Endothelial cell of umbilical vein (primary cell): ENCODE data around the gene DOCK1. TPM values are rescaled to one million over a fixed set of nuclear protein-coding genes. Genes with fewer than 3 reads are reported as not detected.

ENCODE experiments used
- BruUV-seq: library from RNA; stranded (reverse); fragments of 400-500 nt; replicated peaks from 2 replicates; lab custom pipeline; 2021; lab: Mats Ljungman, UMichigan
- CTCF ChIA-PET: fragments of 300-600, 350-600 bp; sonication (Branson Sonifier 250); formaldehyde crosslinking; loops from one replicate; lab custom pipeline; 2021; ENCODE audit warnings: antibody characterized with exemption, inconsistent platforms; lab: Charles Lee
- POLR2A ChIA-PET: fragments of 300-600, 350-600 bp; sonication (Branson Sonifier 250); formaldehyde crosslinking; loops from one replicate; lab custom pipeline; 2021; ENCODE audit warnings: antibody characterized with exemption, inconsistent platforms; lab: Charles Lee
- DNase-seq: peaks from one replicate; pipeline ENCODE4 v3.0.0-alpha.2; 2011; ENCODE audit warnings: low read depth, low spot score
- FAIRE-seq: peaks from 2 replicates; lab custom pipeline; 2011; peaks lifted over from hg19 to GRCh38; lab: Jason Lieb, UNC
- H2AFZ ChIP-seq: 2 replicates; pipeline ENCODE4 v1.6.0; 2012; ENCODE audit warnings: low read depth, low read length, control low read depth, inconsistent platforms
- H3K27ac ChIP-seq: 2 replicates; pipeline ENCODE4 v1.5.1; 2011; ENCODE audit warnings: low read depth, mild to moderate bottlenecking, control low read depth, low read length, moderate library complexity; ENCODE audit not compliant: insufficient read depth
- H3K27me3 ChIP-seq, 2 experiments: 2 replicates each; pipeline versions ENCODE4 v1.6.0 to v1.6.1; 2011; ENCODE audit warnings: low read length in 2 of 2, mixed read lengths in 1 of 2; ENCODE audit not compliant: control insufficient read depth in 2 of 2, insufficient read depth in 2 of 2
- H3K36me3 ChIP-seq, 2 experiments: 2 replicates in 1 of 2; 3 replicates in 1 of 2; pipeline ENCODE4 v1.5.1; 2011; ENCODE audit warnings: low read length in 2 of 2, mild to moderate bottlenecking in 1 of 2, moderate library complexity in 1 of 2; ENCODE audit not compliant: control insufficient read depth in 2 of 2, insufficient read depth in 2 of 2; ENCODE audit errors: extremely low read depth in 1 of 2
- H3K4me1 ChIP-seq: 3 replicates; pipeline ENCODE4 v1.5.1; 2011; ENCODE audit warnings: mild to moderate bottlenecking, low read length; ENCODE audit not compliant: control insufficient read depth, insufficient read depth; ENCODE audit errors: extremely low read depth
- H3K4me2 ChIP-seq: 2 replicates; pipeline ENCODE4 v1.6.1; 2011; ENCODE audit warnings: low read length, control low read depth, mixed read lengths; ENCODE audit not compliant: insufficient read depth
- H3K4me3 ChIP-seq, 3 experiments: fragments of 200-600 bp in 1 of 3; sonication (generic), shearing (Covaris generic) in 1 of 3; replicated peaks in 1 of 3; 2 replicates each; pipeline ENCODE4 v1.5.1; 2011 to 2016; ENCODE audit warnings: control low read depth in 3 of 3, low read length in 3 of 3, mild to moderate bottlenecking in 2 of 3, inconsistent platforms in 1 of 3, low read depth in 1 of 3, moderate library complexity in 1 of 3; ENCODE audit not compliant: insufficient read depth in 1 of 3
- H3K79me2 ChIP-seq: 2 replicates; pipeline ENCODE4 v1.6.0; 2012; ENCODE audit warnings: low read length, inconsistent platforms; ENCODE audit not compliant: control insufficient read depth, insufficient read depth
- H3K9ac ChIP-seq: replicated peaks from 2 replicates; pipeline ENCODE3; 2011; ENCODE audit warnings: low read length, control low read depth; ENCODE audit not compliant: insufficient read depth; ENCODE audit errors: extremely low read depth
- H3K9me1 ChIP-seq: replicated peaks from 3 replicates; pipeline ENCODE4 v1.6.0; 2011; ENCODE audit warnings: mild to moderate bottlenecking, low read length; ENCODE audit not compliant: control insufficient read depth, insufficient read depth; ENCODE audit errors: extremely low read depth
- H3K9me3 ChIP-seq: replicated peaks from 2 replicates; pipeline ENCODE4 v1.5.1; 2012; ENCODE audit warnings: low read length, inconsistent platforms; ENCODE audit not compliant: control insufficient read depth, insufficient read depth
- H4K20me1 ChIP-seq: replicated peaks from 2 replicates; pipeline ENCODE3; 2011; ENCODE audit warnings: mild to moderate bottlenecking, low read length; ENCODE audit not compliant: control insufficient read depth, insufficient read depth; ENCODE audit errors: extremely low read depth
- CTCF ChIP-seq, 2 donors: IDR thresholded peaks; 1 replicate in 1 of 2; 2 replicates in 1 of 2; pipeline ENCODE4 v1.5.1; 2011; ENCODE audit warnings: low read length in 2 of 2, mild to moderate bottlenecking in 2 of 2, moderate library complexity in 2 of 2, control low read depth in 1 of 2, inconsistent platforms in 1 of 2, low read depth in 1 of 2; ENCODE audit not compliant: insufficient read depth in 1 of 2; ENCODE audit errors: extremely low read depth in 1 of 2
- EZH2 ChIP-seq: IDR thresholded peaks from 2 replicates; pipeline ENCODE4 v1.6.1; 2012; ENCODE audit warnings: borderline replicate concordance, low read depth, mild to moderate bottlenecking, moderate library complexity, low read length, inconsistent platforms; ENCODE audit not compliant: severe bottlenecking
- FOS ChIP-seq: IDR thresholded peaks from 2 replicates; pipeline ENCODE4 v1.6.1; 2011; ENCODE audit warnings: mild to moderate bottlenecking, low read length, moderate library complexity, borderline replicate concordance; ENCODE audit not compliant: insufficient read depth
- GATA2 ChIP-seq: IDR thresholded peaks from 2 replicates; pipeline ENCODE4 v1.7.0; 2011; ENCODE audit warnings: low read depth, mild to moderate bottlenecking, moderate library complexity, mixed read lengths, low read length; ENCODE audit not compliant: insufficient read length, insufficient read depth
- JUN ChIP-seq: IDR thresholded peaks from 2 replicates; pipeline ENCODE4 v1.6.1; 2011; ENCODE audit warnings: borderline replicate concordance, low read depth; ENCODE audit not compliant: insufficient read length, insufficient read depth
- MYC ChIP-seq: IDR thresholded peaks from one replicate; pipeline ENCODE4 v1.6.1; 2011; ENCODE audit warnings: mild to moderate bottlenecking, low read depth, low read length
- POLR2A ChIP-seq: IDR thresholded peaks from 2 replicates; pipeline ENCODE4 v1.6.1; 2012; ENCODE audit warnings: low read depth, mild to moderate bottlenecking, control low read depth, low read length
- POLR2AphosphoS5 ChIP-seq: IDR thresholded peaks from 2 replicates; pipeline ENCODE4 v1.6.1; 2012; ENCODE audit warnings: low read depth, mild to moderate bottlenecking, control low read depth, low read length, moderate library complexity; ENCODE audit not compliant: insufficient read depth
- dilution Hi-C: fragments of 300-500 bp; cut with MboI; formaldehyde crosslinking; loops from one replicate; pipeline ENCODE4 v1.15.0; 2019; ENCODE audit warnings: low sequenced_read_pairs; ENCODE audit not compliant: extremely low pct_ligation_motif_present
- intact Hi-C: fragments of 100-400 bp; cut with micrococcal nuclease; formaldehyde crosslinking; loops from one replicate; pipeline ENCODE4 v1.10.0; 2022
- polyA plus RNA-seq, 4 experiments: library from polyadenylated mRNA; depleted of rRNA in 3 of 4; stranded (reverse) in 3 of 4; unstranded in 1 of 4; fragments of >200 nt; gene quantifications; 2 replicates each; pipeline versions ENCODE4 v1.2.1 to v1.2.3, GENCODE V29; 2011 to 2012; ENCODE audit warnings: missing spikeins in 1 of 4
- total RNA-seq: library from RNA; stranded (reverse); gene quantifications from 2 replicates; pipeline ENCODE4 v1.2.3, GENCODE V29; 2021
- TF ChIP-seq, protein P1 (sequence below): IDR thresholded peaks from 2 replicates; pipeline ENCODE4 v1.6.1; 2011; ENCODE audit not compliant: insufficient read depth, insufficient read length

Gene DOCK1
- total and polyA plus RNA-seq, 2 donors (not counting 3 experiments of a cell fraction or from before 2014, with no cell fraction given) = 22.5 to 83.1 TPM

GRCh38 chr10:127357265-127357664, 452.0 kb downstream of the DOCK1 start:
- no TSS peak for BruUV-seq
- no peak for DNase-seq
- no peak for FAIRE-seq
- Histone ChIP-seq H3K79me2 (no peaks in the 10 kb centered on the region), H3K27ac (no peak overlapping the region), H3K36me3 (peaks cover 0 to 3% of the 10 kb centered on the region in 2 experiments), H3K9ac (no peak overlapping the region), H3K4me1 (no peaks in the 10 kb centered on the region), H3K9me3 (no peaks in the 10 kb centered on the region), H2AFZ (no peak overlapping the region), H3K27me3 (no peaks in the 10 kb centered on the region), H3K9me1 (no peaks in the 10 kb centered on the region), H4K20me1 (no peaks in the 10 kb centered on the region), H3K4me2 (no peak overlapping the region), H3K4me3 (no peak overlapping the region)
- dilution Hi-C loops = no loop called here
- POLR2A ChIA-PET = no interaction called here
- TF ChIP-seq MYC (no peak), CTCF (IDR thresholded peaks at IDR 0.05; ENCODE audit: extremely low read depth in 1 of 2, insufficient read depth in 1 of 2, low read depth in 1 of 2, low read length in 2 of 2) (no peak), POLR2A (no peak), EZH2 (no peak), JUN (no peak)
- intact Hi-C loops = loop anchor here (5.0 to 10.0 kb wide), 2 partner anchors 160 to 498 kb away; partner anchors contain the start of gene INSYN2A
- CTCF ChIA-PET = no interaction called here

DNA sequence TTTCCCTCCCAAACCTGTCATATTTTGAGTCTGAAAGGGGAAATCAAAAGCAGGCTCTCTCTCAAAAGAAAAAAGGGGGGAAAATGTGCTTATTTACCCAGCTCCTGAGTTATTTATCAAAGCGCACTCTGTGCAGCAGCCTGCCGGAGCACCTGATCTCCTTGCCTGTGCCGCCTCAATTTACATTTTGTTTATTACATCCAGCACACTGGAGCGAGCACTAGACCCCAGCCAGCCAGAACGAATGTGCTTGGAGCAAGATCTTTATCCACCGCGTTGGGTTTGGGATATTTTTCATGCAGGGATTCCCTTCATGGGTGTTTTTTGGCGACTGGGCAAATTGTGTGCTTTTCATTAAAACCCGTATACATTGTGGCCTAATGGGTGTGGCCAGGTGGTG, 453.1 kb downstream of the DOCK1 start:
- no peak overlapping the region for H3K4me3 ChIP-seq
- POLR2A ChIA-PET = interaction anchor here (0.7 kb wide), 1 partner anchor 10 kb away, joined by 3 read pairs; no protein-coding TSS in a partner anchor
- no peak overlapping the region for H3K9ac ChIP-seq
- no peaks in the 10 kb centered on the region for H3K4me1 ChIP-seq
- H3K9me3 ChIP-seq = no peaks in the 10 kb centered on the region
- FAIRE-seq (no peak), DNase-seq (no peak)
- H3K79me2 ChIP-seq = no peaks in the 10 kb centered on the region
- BruUV-seq = no TSS peak
- TF ChIP-seq POLR2AphosphoS5 = no peak
- no peak for TF ChIP-seq JUN
- TF ChIP-seq GATA2 = no peak
- TF ChIP-seq POLR2A = no peak
- no peak for TF ChIP-seq CTCF (IDR thresholded peaks at IDR 0.05; ENCODE audit: extremely low read depth in 1 of 2, insufficient read depth in 1 of 2, low read depth in 1 of 2, low read length in 2 of 2)
- no peak for TF ChIP-seq FOS
- TF ChIP-seq, protein P1, sequence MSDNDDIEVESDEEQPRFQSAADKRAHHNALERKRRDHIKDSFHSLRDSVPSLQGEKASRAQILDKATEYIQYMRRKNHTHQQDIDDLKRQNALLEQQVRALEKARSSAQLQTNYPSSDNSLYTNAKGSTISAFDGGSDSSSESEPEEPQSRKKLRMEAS = no peak
- no peak for TF ChIP-seq MYC
- no peak for TF ChIP-seq EZH2
- H3K36me3 ChIP-seq = peaks cover 0 to 4% of the 10 kb centered on the region in 2 experiments
- no peak overlapping the region for H3K27ac ChIP-seq
- H3K9me1 ChIP-seq = no peaks in the 10 kb centered on the region
- CTCF ChIA-PET = no interaction called here
- H2AFZ ChIP-seq = no peak overlapping the region
- no peaks in the 10 kb centered on the region for H3K27me3 ChIP-seq
- no peaks in the 10 kb centered on the region for H4K20me1 ChIP-seq
- intact Hi-C loops = loop anchor here (5.0 to 10.0 kb wide), 2 partner anchors 161 to 496 kb away; partner anchors contain the start of gene INSYN2A
- no peak overlapping the region for H3K4me2 ChIP-seq
- dilution Hi-C loops = no loop called here
